H1 (cell line): ENCODE data around the gene DHCR24. TPM values are rescaled to one million over a fixed set of nuclear protein-coding genes. Genes with fewer than 3 reads are reported as not detected.

Experiments
- CTCF ChIA-PET: fragments of 300-600 bp; sonication (Branson Sonifier 250); formaldehyde crosslinking; loops from one replicate; lab custom pipeline; 2021; ENCODE audit not compliant: partially characterized antibody; lab: Charles Lee
- POLR2A ChIA-PET: fragments of 300-600 bp; sonication (Branson Sonifier 250); formaldehyde crosslinking; loops from one replicate; lab custom pipeline; 2021; ENCODE audit warnings: inconsistent platforms; ENCODE audit not compliant: partially characterized antibody; lab: Charles Lee
- DNase-seq, 2 experiments: peaks; one replicate each; pipeline versions ENCODE4 v3.0.0 to v3.0.0-alpha.2; 2010 to 2022; ENCODE audit warnings: low spot score in 2 of 2, low read depth in 1 of 2, mixed read lengths in 1 of 2
- FAIRE-seq: peaks from 2 replicates; lab custom pipeline; 2011; peaks lifted over from hg19 to GRCh38; lab: Jason Lieb, UNC
- H2AFZ ChIP-seq: 2 replicates; pipeline ENCODE4 v1.8.1; 2012; ENCODE audit warnings: low read length, inconsistent platforms
- H2AK5ac ChIP-seq: 2 replicates; pipeline ENCODE4 v1.6.1; 2013; ENCODE audit warnings: low read depth, low read length
- H2BK120ac ChIP-seq: replicated peaks from 2 replicates; pipeline ENCODE3; 2013; ENCODE audit warnings: low read depth, low read length, inconsistent platforms
- H2BK12ac ChIP-seq: 2 replicates; pipeline ENCODE4 v1.6.1; 2013; ENCODE audit warnings: low read depth, low read length
- H2BK15ac ChIP-seq: 2 replicates; pipeline ENCODE4 v1.6.1; 2013; ENCODE audit warnings: low read length
- H2BK20ac ChIP-seq: 2 replicates; pipeline ENCODE4 v1.6.1; 2013; ENCODE audit warnings: low read length
- H2BK5ac ChIP-seq: 2 replicates; pipeline ENCODE4 v1.6.1; 2013; ENCODE audit warnings: low read depth, low read length
- H3K14ac ChIP-seq: 2 replicates; pipeline ENCODE4 v1.6.1; 2013; ENCODE audit warnings: inconsistent platforms; ENCODE audit not compliant: insufficient read length
- H3K18ac ChIP-seq: 2 replicates; pipeline ENCODE4 v1.6.1; 2013; ENCODE audit warnings: low read length; ENCODE audit errors: extremely low read depth
- H3K23ac ChIP-seq: 2 replicates; pipeline ENCODE4 v1.6.1; 2013; ENCODE audit warnings: inconsistent platforms; ENCODE audit not compliant: insufficient read length
- H3K23me2 ChIP-seq: 2 replicates; pipeline ENCODE4 v1.6.1; 2013; ENCODE audit warnings: low read depth, low read length
- H3K27ac ChIP-seq: 2 replicates; pipeline ENCODE4 v1.6.1; 2011; ENCODE audit warnings: low read depth, low read length, inconsistent platforms
- H3K27me3 ChIP-seq, 4 experiments: replicated peaks in 1 of 4; 1 replicate in 1 of 4; 2 replicates in 3 of 4; pipeline versions ENCODE4 v1.6.1 to v1.8.1; 2011 to 2013; ENCODE audit warnings: low read length in 3 of 4, mild to moderate bottlenecking in 3 of 4, inconsistent platforms in 2 of 4, mixed read lengths in 2 of 4, moderate library complexity in 1 of 4; ENCODE audit not compliant: control insufficient read depth in 3 of 4, insufficient read depth in 3 of 4; ENCODE audit errors: extremely low read depth in 1 of 4
- H3K36me3 ChIP-seq, 4 experiments: 2 replicates each; pipeline versions ENCODE4 v1.6.1 to v1.8.1; 2011 to 2013; ENCODE audit warnings: mild to moderate bottlenecking in 4 of 4, low read length in 3 of 4, moderate library complexity in 2 of 4, control low read depth in 1 of 4, inconsistent platforms in 1 of 4; ENCODE audit not compliant: insufficient read depth in 4 of 4, control insufficient read depth in 2 of 4
- H3K4ac ChIP-seq: replicated peaks from 2 replicates; pipeline ENCODE3; 2013; ENCODE audit warnings: low read length, low read depth, mixed read lengths, inconsistent platforms; ENCODE audit not compliant: insufficient read length
- H3K4me1 ChIP-seq, 4 experiments: replicated peaks in 1 of 4; 1 replicate in 1 of 4; 2 replicates in 3 of 4; pipeline versions ENCODE4 v1.6.1 to v1.8.1; 2011 to 2013; ENCODE audit warnings: low read length in 3 of 4, inconsistent platforms in 2 of 4, mixed read lengths in 1 of 4; ENCODE audit not compliant: insufficient read depth in 4 of 4, control insufficient read depth in 3 of 4
- H3K4me2 ChIP-seq, 2 experiments: 2 replicates each; pipeline versions ENCODE4 v1.6.1 to v1.8.1; 2011 to 2013; ENCODE audit warnings: low read depth in 2 of 2, low read length in 2 of 2, control low read depth in 1 of 2, inconsistent platforms in 1 of 2, mild to moderate bottlenecking in 1 of 2; ENCODE audit not compliant: insufficient read depth in 1 of 2
- H3K4me3 ChIP-seq, 4 experiments: fragments of 200-600, 300-600 bp in 1 of 4; sonication (generic), shearing (Covaris generic), sonication (Bioruptor Twin) in 1 of 4; 2 replicates each; pipeline versions ENCODE4 v1.5.1 to v1.8.1; 2011 to 2016; ENCODE audit warnings: low read length in 4 of 4, low read depth in 3 of 4, control low read depth in 2 of 4, inconsistent platforms in 2 of 4, mild to moderate bottlenecking in 2 of 4, mixed read lengths in 1 of 4, moderate library complexity in 1 of 4; ENCODE audit not compliant: insufficient read depth in 2 of 4; ENCODE audit errors: extremely low read depth in 1 of 4
- H3K56ac ChIP-seq: replicated peaks from 2 replicates; pipeline ENCODE3; 2013; ENCODE audit warnings: low read depth, mild to moderate bottlenecking, mixed read lengths, low read length, inconsistent platforms; ENCODE audit not compliant: insufficient read length
- H3K79me1 ChIP-seq: 2 replicates; pipeline ENCODE4 v1.6.1; 2013; ENCODE audit warnings: low read depth, low read length, control low read depth
- H3K79me2 ChIP-seq, 2 experiments: 2 replicates each; pipeline versions ENCODE4 v1.6.1 to v1.8.1; 2012 to 2013; ENCODE audit warnings: low read length in 2 of 2, mild to moderate bottlenecking in 2 of 2, inconsistent platforms in 1 of 2; ENCODE audit not compliant: insufficient read depth in 2 of 2, control insufficient read depth in 1 of 2
- H3K9ac ChIP-seq, 4 experiments: replicated peaks in 1 of 4; 1 replicate in 1 of 4; 2 replicates in 3 of 4; pipeline versions ENCODE4 v1.6.1 to v1.8.1; 2011 to 2013; ENCODE audit warnings: low read depth in 3 of 4, low read length in 3 of 4, control low read depth in 2 of 4, mild to moderate bottlenecking in 2 of 4, moderate library complexity in 2 of 4, inconsistent platforms in 1 of 4; ENCODE audit errors: extremely low read depth in 1 of 4
- H3K9me3 ChIP-seq, 2 experiments: 2 replicates each; pipeline versions ENCODE4 v1.6.1 to v1.8.1; 2012 to 2013; ENCODE audit warnings: mild to moderate bottlenecking in 2 of 2, moderate library complexity in 2 of 2, control low read depth in 1 of 2, inconsistent platforms in 1 of 2, low read depth in 1 of 2, low read length in 1 of 2, mixed read lengths in 1 of 2; ENCODE audit not compliant: insufficient read depth in 2 of 2
- H4K20me1 ChIP-seq, 2 experiments: replicated peaks in 1 of 2; 2 replicates each; pipeline versions ENCODE3 to v1.8.1; 2011 to 2013; ENCODE audit warnings: inconsistent platforms in 2 of 2, low read length in 2 of 2, mild to moderate bottlenecking in 1 of 2; ENCODE audit not compliant: insufficient read depth in 2 of 2, control insufficient read depth in 1 of 2
- H4K5ac ChIP-seq: 2 replicates; pipeline ENCODE4 v1.6.1; 2013; ENCODE audit warnings: low read length, low read depth, mixed read lengths, inconsistent platforms; ENCODE audit not compliant: insufficient read length
- H4K8ac ChIP-seq: 2 replicates; pipeline ENCODE4 v1.8.0; 2013; ENCODE audit warnings: mild to moderate bottlenecking, moderate library complexity, low read length, inconsistent platforms; ENCODE audit not compliant: insufficient read depth; ENCODE audit errors: extremely low read depth
- H4K91ac ChIP-seq: replicated peaks from 2 replicates; pipeline ENCODE3; 2013; ENCODE audit warnings: low read length, mixed read lengths, inconsistent platforms; ENCODE audit not compliant: insufficient read length
- ATF3 ChIP-seq: IDR thresholded peaks from 2 replicates; pipeline ENCODE4 v1.6.1; 2011; ENCODE audit warnings: low read depth, mild to moderate bottlenecking, low read length; ENCODE audit not compliant: insufficient read depth
- BCL11A ChIP-seq, 2 experiments: IDR thresholded peaks; one replicate each; pipeline ENCODE4 v1.6.1; 2011; ENCODE audit warnings: low read depth in 2 of 2, low read length in 2 of 2, mild to moderate bottlenecking in 2 of 2
- RAD21 ChIP-seq, 2 experiments: IDR thresholded peaks in 1 of 2; conservative IDR thresholded peaks in 1 of 2; 2 replicates each; pipeline ENCODE4 v1.6.1; 2011; ENCODE audit warnings: low read depth in 2 of 2, low read length in 2 of 2, improper control_type of control experiment in 1 of 2, inconsistent platforms in 1 of 2, mild to moderate bottlenecking in 1 of 2, moderate library complexity in 1 of 2
- RXRA ChIP-seq: IDR thresholded peaks from 2 replicates; pipeline ENCODE4 v1.6.1; 2011; ENCODE audit warnings: low read depth, mild to moderate bottlenecking, low read length, moderate library complexity; ENCODE audit not compliant: insufficient read depth
- WGBS, 2 experiments: shearing (Covaris generic) in 1 of 2; methylation state at CpG; one replicate each; pipeline versions ENCODE4 v1.1.6 to v1.1.7; 2013 to 2015; ENCODE audit warnings: low lambda C conversion rate in 2 of 2, mixed read lengths in 2 of 2, inconsistent platforms in 1 of 2, low coverage in 1 of 2, missing lambda C conversion rate in 1 of 2; ENCODE audit not compliant: insufficient replicate concordance in 2 of 2, insufficient coverage in 1 of 2, insufficient read length in 1 of 2; ENCODE audit errors: extremely low coverage in 1 of 2, missing lambda C conversion rate in 1 of 2; 5-methylcytosine and 5-hydroxymethylcytosine counted together
- polyA plus RNA-seq, 7 experiments: library from polyadenylated mRNA; depleted of rRNA in 3 of 7; stranded (reverse) in 5 of 7; unstranded in 2 of 7; fragments of >200 nt in 5 of 7; fragments of 200-250 nt in 2 of 7; gene quantifications; 1 replicate in 5 of 7; 2 replicates in 1 of 7; 4 replicates in 1 of 7; pipeline versions ENCODE4 v1.2.1 to v1.2.3, GENCODE V29; 2011 to 2013; ENCODE audit warnings: missing spikeins in 2 of 7, mixed read lengths in 2 of 7
- total RNA-seq: library from RNA; stranded (reverse); fragmentation: NEBNext Ultra II Directional; extraction: Animal tissue kit (Norgen Biotek cat#: 25700); gene quantifications from 2 replicates; pipeline ENCODE4 v1.2.1, GENCODE V29; 2021

The DHCR24 gene
- total and polyA plus RNA-seq, 2 of the 8 experiments (the other 6 are each of a cell fraction or from before 2014, with no cell fraction given) = 370 to 419 TPM

- Histone ChIP-seq H3K23ac (no peak overlapping the region), H3K27ac (no peak overlapping the region), H3K36me3 (peaks cover 4 to 55% (median 23%) of the 10 kb centered on the region in 4 experiments; a peak in 7 of 8 replicates), H3K18ac (no peak overlapping the region), H3K9ac (no peak overlapping the region), H2BK120ac (no peak overlapping the region), H3K23me2 (peaks cover 13% of the 10 kb centered on the region), H3K79me2 (peaks cover 42 to 78% of the 10 kb centered on the region in 2 experiments), H3K4me1 (peaks cover 13 to 22% (median 19%) of the 10 kb centered on the region in 4 experiments), H4K5ac (no peak overlapping the region), H2AFZ (no peak overlapping the region), H3K14ac (no peak overlapping the region), H4K20me1 (peaks cover 22 to 34% of the 10 kb centered on the region in 2 experiments), H3K4ac (no peak overlapping the region), H2BK5ac (no peak overlapping the region), H2BK20ac (no peak overlapping the region), H2BK12ac (no peak overlapping the region), H3K27me3 (no peaks in the 10 kb centered on the region), H3K4me2 (peak overlapping the region; percentile 85 to 100; a peak in 3 of 4 replicates), H2BK15ac (no peak overlapping the region), H3K4me3 (no peak overlapping the region), H2AK5ac (no peak overlapping the region), H3K79me1 (peaks cover 18% of the 10 kb centered on the region), H4K8ac (no peak overlapping the region), H4K91ac (no peak overlapping the region), H3K56ac (no peak overlapping the region), H3K9me3 (no peaks in the 10 kb centered on the region)
- POLR2A ChIA-PET = interaction anchor here (0.6 to 1.5 kb wide), 2 partner anchors 30 to 54 kb away, joined by 3 to 4 read pairs; no protein-coding TSS in a partner anchor
- WGBS, 2 experiments = 59% methylated on average over 3 of the region's 3 CpGs; no CpG with 5 or more reads in 1 of the 2 experiments
- FAIRE-seq = no peak
- TF ChIP-seq RAD21 (IDR thresholded peaks at IDR 0.05 in 1 of 2, conservative IDR thresholded peaks at IDR 0.05 in 1 of 2; ENCODE audit: low read depth in 2 of 2, low read length in 2 of 2) (no peak), RXRA (no peak), ATF3 (no peak), BCL11A (IDR thresholded peaks at IDR 0.05; ENCODE audit: low read depth in 2 of 2, low read length in 2 of 2) (no peak)
- CTCF ChIA-PET = interaction anchor here (1.2 to 4.6 kb wide), 5 partner anchors 10 to 138 kb away, joined by 3 to 28 read pairs (median 7); no protein-coding TSS in a partner anchor
- DNase-seq = no peak
Observed at GRCh38 chr1:54884135-54884586, 2.8 kb downstream of the DHCR24 start.
